ENCODE measurements around the gene ANO10.

Gene ANO10

GRCh38 chr3:43319794-43320193 is 302.0 kb downstream of the ANO10 start:
- Histone ChIP-seq H3K27ac (ENCODE audit: low read depth, low read length) (no peak overlapping the region), H3K4me3 (ENCODE audit: low read depth in 1 of 2, low read length in 2 of 2) (no peak overlapping the region), H3K9ac (ENCODE audit: low read depth in 1 of 2, low read length in 2 of 2) (no peak overlapping the region), H3K9me3 (ENCODE audit: control insufficient read depth in 1 of 2, low read length in 2 of 2) (no peaks in the 10 kb centered on the region), H3K36me3 (ENCODE audit: control insufficient read depth in 1 of 2, insufficient read depth in 2 of 2, low read length in 2 of 2) (peaks cover 0 to 9% of the 10 kb centered on the region in 2 donors), H3K4me1 (ENCODE audit: control insufficient read depth in 1 of 2, insufficient read depth in 2 of 2, low read length in 2 of 2) (peaks cover 4 to 9% of the 10 kb centered on the region in 2 donors), H3K27me3 (ENCODE audit: control insufficient read depth in 1 of 2, insufficient read depth in 2 of 2, low read length in 2 of 2) (no peaks in the 10 kb centered on the region)

GRCh38 chr3:43319376-43319775 is 302.4 kb downstream of the ANO10 start:
- Histone ChIP-seq H3K27ac (ENCODE audit: low read depth, low read length) (no peak overlapping the region), H3K36me3 (ENCODE audit: control insufficient read depth in 1 of 2, insufficient read depth in 2 of 2, low read length in 2 of 2) (peaks cover 0 to 9% of the 10 kb centered on the region in 2 donors), H3K27me3 (ENCODE audit: control insufficient read depth in 1 of 2, insufficient read depth in 2 of 2, low read length in 2 of 2) (no peaks in the 10 kb centered on the region), H3K9me3 (ENCODE audit: control insufficient read depth in 1 of 2, low read length in 2 of 2) (no peaks in the 10 kb centered on the region), H3K9ac (ENCODE audit: low read depth in 1 of 2, low read length in 2 of 2) (no peak overlapping the region), H3K4me3 (ENCODE audit: low read depth in 1 of 2, low read length in 2 of 2) (no peak overlapping the region), H3K4me1 (ENCODE audit: control insufficient read depth in 1 of 2, insufficient read depth in 2 of 2, low read length in 2 of 2) (peaks cover 4 to 12% of the 10 kb centered on the region in 2 donors)

DNA sequence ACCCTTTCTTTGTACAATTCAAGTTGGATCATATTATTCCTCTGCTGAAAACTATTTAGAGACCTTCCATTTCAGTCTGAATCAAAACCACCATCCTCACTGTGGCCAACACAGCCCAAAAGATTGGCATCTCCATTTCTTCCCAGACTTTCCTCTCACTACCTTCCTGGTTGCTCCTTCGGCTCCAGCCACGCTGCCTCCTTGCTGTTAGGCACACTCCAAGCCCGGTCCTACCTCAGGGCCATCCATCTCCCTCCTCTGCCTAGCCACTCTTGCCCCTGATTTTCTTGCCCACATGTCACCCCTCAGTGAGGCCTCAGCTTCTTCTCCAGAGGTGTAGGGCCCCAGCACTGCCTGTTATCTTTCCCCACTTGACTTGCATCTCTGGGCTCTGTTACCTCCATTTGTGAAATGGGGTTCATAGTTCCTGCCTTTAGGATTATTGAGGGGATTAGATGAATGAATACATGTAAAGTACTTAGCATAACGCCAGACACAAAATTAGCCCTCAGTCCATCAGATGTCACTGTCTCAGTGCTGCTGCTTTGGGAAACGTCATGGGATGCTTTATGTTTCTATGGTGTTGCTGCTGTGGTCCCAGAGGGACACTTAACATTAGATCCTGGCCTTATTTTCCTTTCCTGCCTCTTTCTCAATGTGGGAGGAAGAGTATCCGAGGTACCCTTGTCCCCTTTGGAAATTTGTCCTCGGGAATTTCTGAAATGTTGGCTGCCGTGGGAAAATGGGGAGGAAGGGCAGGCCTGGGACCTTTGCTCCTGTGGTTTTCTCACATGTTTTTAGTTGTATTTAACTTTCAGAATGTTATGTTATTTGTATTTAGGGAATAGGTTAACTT is 304.1 kb downstream of the ANO10 start:
- H3K9ac ChIP-seq (ENCODE audit: low read depth in 1 of 2, low read length in 2 of 2): no peak overlapping the region
- no peak overlapping the region for H3K4me3 ChIP-seq (ENCODE audit: low read depth in 1 of 2, low read length in 2 of 2)
- H3K27ac ChIP-seq (ENCODE audit: low read depth, low read length): no peak overlapping the region
- H3K4me1 ChIP-seq (ENCODE audit: control insufficient read depth in 1 of 2, insufficient read depth in 2 of 2, low read length in 2 of 2): peaks cover 4 to 12% of the 10 kb centered on the region in 2 donors
- H3K9me3 ChIP-seq (ENCODE audit: control insufficient read depth in 1 of 2, low read length in 2 of 2): no peaks in the 10 kb centered on the region
- no peaks in the 10 kb centered on the region for H3K27me3 ChIP-seq (ENCODE audit: control insufficient read depth in 1 of 2, insufficient read depth in 2 of 2, low read length in 2 of 2)
- H3K36me3 ChIP-seq (ENCODE audit: control insufficient read depth in 1 of 2, insufficient read depth in 2 of 2, low read length in 2 of 2): peaks cover 0 to 9% of the 10 kb centered on the region in 2 donors

GRCh38 chr3:43316783-43317460 is 304.9 kb downstream of the ANO10 start:
- Histone ChIP-seq H3K9ac (ENCODE audit: low read depth in 1 of 2, low read length in 2 of 2) (no peak overlapping the region), H3K36me3 (ENCODE audit: control insufficient read depth in 1 of 2, insufficient read depth in 2 of 2, low read length in 2 of 2) (peaks cover 0 to 16% of the 10 kb centered on the region in 2 donors), H3K27me3 (ENCODE audit: control insufficient read depth in 1 of 2, insufficient read depth in 2 of 2, low read length in 2 of 2) (no peaks in the 10 kb centered on the region), H3K4me1 (ENCODE audit: control insufficient read depth in 1 of 2, insufficient read depth in 2 of 2, low read length in 2 of 2) (peaks cover 4 to 12% of the 10 kb centered on the region in 2 donors), H3K4me3 (ENCODE audit: low read depth in 1 of 2, low read length in 2 of 2) (no peak overlapping the region), H3K27ac (ENCODE audit: low read depth, low read length) (no peak overlapping the region), H3K9me3 (ENCODE audit: control insufficient read depth in 1 of 2, low read length in 2 of 2) (no peaks in the 10 kb centered on the region)

Data from duodenal mucosa (tissue), 2 donors.